ENCODE data around the gene CHML. TPM values are rescaled to one million over a fixed set of nuclear protein-coding genes. Genes with fewer than 3 reads are reported as not detected.

CHML gene
- total RNA-seq, 1 donor: 16.4 TPM

DNA sequence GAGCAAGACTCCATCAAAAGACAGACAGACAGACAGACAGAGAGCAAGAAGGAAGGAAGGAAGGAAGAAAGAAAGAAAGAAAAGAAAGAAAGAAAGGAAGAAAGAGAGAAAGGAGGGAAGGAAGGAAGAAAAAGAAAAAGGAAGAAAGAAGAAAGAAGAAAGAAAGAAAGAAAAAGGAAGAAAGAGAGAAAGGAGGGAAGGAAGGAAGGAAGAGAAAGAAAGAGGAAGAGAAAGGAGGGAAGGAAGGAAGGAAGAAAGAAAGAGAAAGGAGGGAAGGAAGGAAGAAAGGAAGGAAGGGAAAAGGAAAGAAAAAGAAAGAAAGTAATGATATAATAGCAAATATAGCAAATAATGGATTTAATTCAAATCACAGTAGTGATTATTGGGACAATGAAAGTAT lies 32.7 kb downstream of the CHML start:
- DNase-seq (ENCODE audit: low read depth): no peak
- no peak overlapping the region for H3K4me3 ChIP-seq (ENCODE audit: low read depth, low read length)
- TF ChIP-seq, protein P1, sequence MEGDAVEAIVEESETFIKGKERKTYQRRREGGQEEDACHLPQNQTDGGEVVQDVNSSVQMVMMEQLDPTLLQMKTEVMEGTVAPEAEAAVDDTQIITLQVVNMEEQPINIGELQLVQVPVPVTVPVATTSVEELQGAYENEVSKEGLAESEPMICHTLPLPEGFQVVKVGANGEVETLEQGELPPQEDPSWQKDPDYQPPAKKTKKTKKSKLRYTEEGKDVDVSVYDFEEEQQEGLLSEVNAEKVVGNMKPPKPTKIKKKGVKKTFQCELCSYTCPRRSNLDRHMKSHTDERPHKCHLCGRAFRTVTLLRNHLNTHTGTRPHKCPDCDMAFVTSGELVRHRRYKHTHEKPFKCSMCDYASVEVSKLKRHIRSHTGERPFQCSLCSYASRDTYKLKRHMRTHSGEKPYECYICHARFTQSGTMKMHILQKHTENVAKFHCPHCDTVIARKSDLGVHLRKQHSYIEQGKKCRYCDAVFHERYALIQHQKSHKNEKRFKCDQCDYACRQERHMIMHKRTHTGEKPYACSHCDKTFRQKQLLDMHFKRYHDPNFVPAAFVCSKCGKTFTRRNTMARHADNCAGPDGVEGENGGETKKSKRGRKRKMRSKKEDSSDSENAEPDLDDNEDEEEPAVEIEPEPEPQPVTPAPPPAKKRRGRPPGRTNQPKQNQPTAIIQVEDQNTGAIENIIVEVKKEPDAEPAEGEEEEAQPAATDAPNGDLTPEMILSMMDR (IDR thresholded peaks at IDR 0.05; ENCODE audit: insufficient read depth, low read depth, low read length): no peak

DNA sequence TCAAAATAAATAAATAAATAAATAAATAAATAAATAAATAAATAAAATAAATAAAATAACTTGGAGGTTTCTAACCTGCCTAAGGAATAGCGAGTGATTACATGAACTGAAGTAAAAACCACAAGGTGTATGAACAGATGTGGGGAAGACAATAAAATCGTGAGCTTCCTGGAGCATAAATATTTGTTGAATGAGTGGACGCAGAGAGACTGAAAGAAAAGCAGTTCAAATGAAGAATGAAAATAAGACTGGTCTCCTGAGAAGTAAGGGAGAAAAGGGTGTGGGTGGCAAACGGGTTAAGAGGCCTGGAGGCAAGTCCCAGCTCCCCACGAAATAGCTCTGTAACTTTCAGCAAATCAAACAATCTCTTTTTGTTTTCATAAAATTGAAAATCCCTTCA lies 33.6 kb downstream of the CHML start:
- DNase-seq (ENCODE audit: low read depth): peak; percentile 34
- TF ChIP-seq, protein P1 (IDR thresholded peaks at IDR 0.05; ENCODE audit: insufficient read depth, low read depth, low read length): no peak
- H3K4me3 ChIP-seq (ENCODE audit: low read depth, low read length): no peak overlapping the region

DNA sequence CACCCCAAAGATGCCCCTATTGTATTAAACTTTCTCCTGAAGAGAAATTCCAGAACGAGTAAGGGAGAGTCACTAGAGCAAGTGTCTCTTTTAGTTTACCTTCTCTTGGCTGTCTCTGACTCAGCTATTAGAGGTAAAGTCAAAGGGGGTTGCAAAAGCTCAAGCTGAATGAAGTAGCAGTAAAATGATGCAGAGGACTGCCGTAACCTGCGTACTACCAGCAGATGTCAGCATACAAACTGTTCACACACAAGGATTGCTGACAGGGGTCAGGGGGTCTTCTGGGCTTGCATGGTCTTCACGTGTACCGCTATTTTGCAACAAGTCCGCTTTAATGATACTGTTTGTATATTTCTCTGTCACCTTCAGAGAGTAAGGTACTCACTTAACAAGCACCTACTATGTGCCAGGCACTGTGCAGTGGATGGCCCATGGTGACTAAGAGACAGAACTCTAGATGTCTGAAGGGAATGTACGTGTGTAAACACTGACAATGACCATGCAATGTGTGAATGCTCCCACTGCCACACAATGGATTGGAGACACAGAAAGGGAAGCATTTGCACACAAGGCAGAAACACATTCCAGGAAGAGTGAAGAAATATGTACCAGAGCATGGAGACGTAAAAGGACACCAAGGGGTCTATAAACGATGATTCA lies 34.9 kb downstream of the CHML start:
- TF ChIP-seq, protein P1 (IDR thresholded peaks at IDR 0.05; ENCODE audit: insufficient read depth, low read depth, low read length): peak; percentile 23
- peak; percentile 17 for DNase-seq (ENCODE audit: low read depth)
- H3K4me3 ChIP-seq (ENCODE audit: low read depth, low read length): no peak overlapping the region

DNA sequence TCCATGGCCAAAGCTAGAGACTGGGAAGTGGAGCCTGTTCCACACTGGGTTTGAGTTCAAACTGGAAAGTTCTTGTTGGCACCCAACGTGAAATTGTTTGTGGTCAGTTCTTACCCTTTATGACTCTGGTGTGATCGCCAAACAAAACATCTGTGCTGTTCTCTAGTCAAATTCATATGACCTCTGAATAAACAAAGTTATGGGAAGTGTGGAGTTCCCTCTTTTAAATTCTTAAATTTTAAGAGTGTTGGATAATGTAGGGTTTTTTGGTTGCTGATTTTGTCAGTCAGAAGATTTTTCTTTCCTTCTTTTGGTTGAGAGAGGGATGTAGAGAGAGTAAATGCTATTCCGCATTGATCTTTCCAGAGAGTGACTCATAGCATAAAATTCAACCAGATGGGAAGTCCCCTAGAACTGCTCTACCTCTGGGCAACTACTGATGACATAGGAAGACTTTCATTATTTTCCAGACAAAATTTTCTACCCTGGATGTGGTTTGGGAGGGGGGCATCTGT lies 36.4 kb downstream of the CHML start:
- TF ChIP-seq, protein P1 (IDR thresholded peaks at IDR 0.05; ENCODE audit: insufficient read depth, low read depth, low read length): no peak
- peak; percentile 60 for DNase-seq (ENCODE audit: low read depth)
- no peak overlapping the region for H3K4me3 ChIP-seq (ENCODE audit: low read depth, low read length)

DNA sequence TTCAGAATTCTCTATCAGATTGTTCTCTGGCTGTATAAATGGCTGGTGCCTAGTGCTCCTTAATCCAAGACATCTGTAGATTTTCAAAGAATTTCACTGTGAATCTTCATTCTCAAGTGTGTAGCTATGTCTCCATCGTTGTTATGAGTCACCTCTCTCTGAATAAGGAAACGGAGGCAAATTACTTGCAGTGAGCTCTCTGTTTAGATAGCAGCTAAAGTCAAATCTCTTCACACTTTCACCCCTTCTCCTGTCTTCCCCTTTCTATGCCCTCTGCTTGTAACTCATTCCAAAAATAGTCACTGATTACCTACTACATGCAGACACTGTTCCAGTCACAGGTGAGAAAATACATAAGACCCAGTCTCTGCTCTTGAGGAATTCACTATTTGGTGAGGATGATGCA lies 39.7 kb downstream of the CHML start:
- H3K4me3 ChIP-seq (ENCODE audit: low read depth, low read length): no peak overlapping the region
- TF ChIP-seq, protein P1 (IDR thresholded peaks at IDR 0.05; ENCODE audit: insufficient read depth, low read depth, low read length): no peak
- DNase-seq (ENCODE audit: low read depth): peak; percentile 67

DNA sequence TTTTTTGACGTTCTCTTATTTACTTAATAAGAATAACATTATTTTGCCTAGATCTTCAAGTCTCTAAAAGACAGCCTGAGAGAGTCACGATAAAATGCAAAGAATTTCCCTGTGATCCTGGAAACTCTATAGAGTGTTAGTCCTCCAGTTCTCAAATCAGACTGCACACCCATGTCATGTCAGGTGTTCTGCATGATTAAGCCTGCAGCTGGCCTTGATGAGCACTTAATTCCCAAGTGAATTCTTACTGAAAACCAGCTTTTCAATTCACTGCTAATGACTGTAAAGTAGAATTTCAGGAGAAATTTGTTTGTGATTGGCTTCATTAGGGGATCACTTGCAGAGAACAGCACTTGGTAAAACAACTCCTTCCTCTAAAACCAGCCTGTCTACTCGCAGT lies 41.9 kb downstream of the CHML start:
- TF ChIP-seq, protein P1 (IDR thresholded peaks at IDR 0.05; ENCODE audit: insufficient read depth, low read depth, low read length): no peak
- H3K4me3 ChIP-seq (ENCODE audit: low read depth, low read length): no peak overlapping the region
- no peak for DNase-seq (ENCODE audit: low read depth)

DNA sequence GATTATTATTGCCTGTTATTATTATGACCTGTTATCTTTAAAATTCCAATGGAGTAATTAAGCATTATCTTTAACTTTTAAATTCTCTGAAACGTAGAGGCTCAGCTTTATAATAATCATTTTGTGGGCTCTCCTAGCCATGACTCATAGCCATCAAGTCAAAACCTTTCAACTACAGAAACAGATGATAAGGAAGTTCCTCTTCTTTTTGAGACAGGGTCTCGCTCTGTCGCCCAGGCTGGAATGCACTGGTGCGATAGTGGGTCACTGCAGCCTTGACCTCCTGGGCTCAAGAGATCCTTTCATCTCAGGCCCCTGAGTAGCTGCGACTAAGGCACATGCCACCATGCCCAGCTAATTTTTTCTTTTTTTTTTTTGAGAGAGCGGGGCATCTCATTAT lies 43.5 kb downstream of the CHML start:
- TF ChIP-seq, protein P1 (IDR thresholded peaks at IDR 0.05; ENCODE audit: insufficient read depth, low read depth, low read length): no peak
- no peak for DNase-seq (ENCODE audit: low read depth)

More for the DNA sequence above, 43.5 kb downstream of the CHML start:
- no peak overlapping the region for H3K4me3 ChIP-seq (ENCODE audit: low read depth, low read length)
